ENCODE results near the gene ERCC1. TPM values are rescaled to one million over a fixed set of nuclear protein-coding genes. Genes with fewer than 3 reads are reported as not detected.
A peak's percentile ranks its signal among the peaks of the same experiment; 100 is the strongest.
"Not testable (repeated sequence)": the region's sequence is repeated elsewhere in the genome, so short reads cannot be mapped to it uniquely, and the experiment has no call there.

ERCC1 gene
- total RNA-seq, 3 donors from 2014 or later: 89.9 to 96.7 (median 91.2) TPM

DNA sequence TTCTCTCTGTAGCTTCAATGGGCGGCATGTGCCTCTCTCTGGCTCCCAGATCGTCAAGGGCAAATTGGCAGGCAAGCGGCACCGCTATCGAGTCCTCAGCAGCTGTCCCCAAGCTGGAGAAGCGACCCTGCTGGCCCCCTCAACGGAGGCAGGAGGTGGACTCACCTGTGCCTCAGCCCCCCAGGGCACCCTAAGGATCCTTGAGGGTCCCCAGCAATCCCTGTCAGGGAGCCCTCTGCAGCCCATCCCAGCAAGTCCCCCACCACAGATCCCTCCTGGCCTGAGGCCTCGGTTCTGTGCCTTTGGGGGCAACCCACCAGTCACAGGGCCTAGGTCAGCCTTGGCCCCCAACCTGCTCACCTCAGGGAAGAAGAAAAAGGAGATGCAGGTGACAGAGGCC is 15.6 kb downstream of the ERCC1 start:
- H3K9me3 ChIP-seq: no peaks in the 10 kb centered on the region
- no peak overlapping the region for H3K27ac ChIP-seq
- H3K36me3 ChIP-seq: no peaks in the 10 kb centered on the region
- peaks cover 0 to 16% of the 10 kb centered on the region in 2 donors for H3K4me1 ChIP-seq
- no peak for DNase-seq (ENCODE audit: low spot score in 2 of 2)
- no peak overlapping the region for H3K4me3 ChIP-seq
- TF ChIP-seq POLR2A (IDR thresholded peaks at IDR 0.05): no peak
- H3K27me3 ChIP-seq: no peaks in the 10 kb centered on the region
- intact Hi-C loops (cut with DNase I; ENCODE audit: low total_unique reads): no loop called here

DNA sequence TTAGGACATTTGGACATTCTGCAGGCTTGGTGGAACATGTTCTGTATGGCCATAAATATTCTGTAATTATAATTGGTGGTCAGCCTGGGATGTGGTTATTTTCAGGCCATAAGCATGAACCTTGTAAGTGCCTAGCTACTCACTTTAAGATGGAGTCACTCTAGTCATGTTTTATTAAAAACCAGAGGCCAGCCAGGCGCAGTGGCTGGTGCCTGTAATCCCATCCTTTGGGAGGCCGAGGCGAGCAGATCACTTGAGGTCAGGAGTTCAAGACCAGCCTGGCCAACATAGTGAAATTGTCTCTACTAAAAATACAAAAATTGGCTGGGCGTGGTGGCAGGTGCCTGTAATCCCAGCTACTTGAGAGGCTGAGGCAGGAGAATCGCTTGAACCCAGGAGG is 16.1 kb downstream of the ERCC1 start:
- not testable (repeated sequence) for H3K4me3 ChIP-seq; H3K27ac ChIP-seq; H3K36me3 ChIP-seq; H3K9me3 ChIP-seq; DNase-seq (ENCODE audit: low spot score in 2 of 2); H3K27me3 ChIP-seq
- H3K4me1 ChIP-seq: peaks cover 2 to 16% of the 10 kb centered on the region in 2 donors
- intact Hi-C loops (cut with DNase I; ENCODE audit: low total_unique reads): loop anchor here (2.0 kb wide), 1 partner anchor 15 kb away; the partner anchor contains the start of gene ERCC1

DNA sequence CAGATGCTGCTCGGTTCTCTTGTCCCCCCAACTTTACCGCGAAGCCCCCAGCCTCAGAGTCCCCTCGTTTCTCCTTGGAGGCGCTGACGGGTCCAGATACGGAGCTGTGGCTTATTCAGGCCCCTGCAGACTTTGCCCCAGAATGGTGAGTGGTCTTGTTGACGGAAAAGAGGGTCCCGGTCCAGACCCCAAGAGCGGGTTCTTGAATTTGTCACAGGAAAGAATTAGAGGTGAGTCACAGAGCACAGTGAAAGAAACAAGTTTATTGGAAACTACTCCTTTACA is 16.7 kb downstream of the ERCC1 start:
- no peaks in the 10 kb centered on the region for H3K27me3 ChIP-seq
- no peaks in the 10 kb centered on the region for H3K9me3 ChIP-seq
- peaks cover 4 to 16% of the 10 kb centered on the region in 2 donors for H3K4me1 ChIP-seq
- intact Hi-C loops (cut with DNase I; ENCODE audit: low total_unique reads): loop anchor here (2.0 kb wide), 1 partner anchor 16 kb away; the partner anchor contains the start of gene ERCC1
- H3K27ac ChIP-seq: peak overlapping the region in 1 of 2 donors; percentile 97
- no peak for DNase-seq (ENCODE audit: low spot score in 2 of 2)
- TF ChIP-seq POLR2A (IDR thresholded peaks at IDR 0.05) (no peak), POLR2AphosphoS5 (IDR thresholded peaks at IDR 0.05) (no peak)
- TF ChIP-seq, protein P1, sequence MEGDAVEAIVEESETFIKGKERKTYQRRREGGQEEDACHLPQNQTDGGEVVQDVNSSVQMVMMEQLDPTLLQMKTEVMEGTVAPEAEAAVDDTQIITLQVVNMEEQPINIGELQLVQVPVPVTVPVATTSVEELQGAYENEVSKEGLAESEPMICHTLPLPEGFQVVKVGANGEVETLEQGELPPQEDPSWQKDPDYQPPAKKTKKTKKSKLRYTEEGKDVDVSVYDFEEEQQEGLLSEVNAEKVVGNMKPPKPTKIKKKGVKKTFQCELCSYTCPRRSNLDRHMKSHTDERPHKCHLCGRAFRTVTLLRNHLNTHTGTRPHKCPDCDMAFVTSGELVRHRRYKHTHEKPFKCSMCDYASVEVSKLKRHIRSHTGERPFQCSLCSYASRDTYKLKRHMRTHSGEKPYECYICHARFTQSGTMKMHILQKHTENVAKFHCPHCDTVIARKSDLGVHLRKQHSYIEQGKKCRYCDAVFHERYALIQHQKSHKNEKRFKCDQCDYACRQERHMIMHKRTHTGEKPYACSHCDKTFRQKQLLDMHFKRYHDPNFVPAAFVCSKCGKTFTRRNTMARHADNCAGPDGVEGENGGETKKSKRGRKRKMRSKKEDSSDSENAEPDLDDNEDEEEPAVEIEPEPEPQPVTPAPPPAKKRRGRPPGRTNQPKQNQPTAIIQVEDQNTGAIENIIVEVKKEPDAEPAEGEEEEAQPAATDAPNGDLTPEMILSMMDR (IDR thresholded peaks at IDR 0.05): no peak
- no peaks in the 10 kb centered on the region for H3K36me3 ChIP-seq
- peak overlapping the region; percentile 61 to 80 (median 66) for H3K4me3 ChIP-seq

DNA sequence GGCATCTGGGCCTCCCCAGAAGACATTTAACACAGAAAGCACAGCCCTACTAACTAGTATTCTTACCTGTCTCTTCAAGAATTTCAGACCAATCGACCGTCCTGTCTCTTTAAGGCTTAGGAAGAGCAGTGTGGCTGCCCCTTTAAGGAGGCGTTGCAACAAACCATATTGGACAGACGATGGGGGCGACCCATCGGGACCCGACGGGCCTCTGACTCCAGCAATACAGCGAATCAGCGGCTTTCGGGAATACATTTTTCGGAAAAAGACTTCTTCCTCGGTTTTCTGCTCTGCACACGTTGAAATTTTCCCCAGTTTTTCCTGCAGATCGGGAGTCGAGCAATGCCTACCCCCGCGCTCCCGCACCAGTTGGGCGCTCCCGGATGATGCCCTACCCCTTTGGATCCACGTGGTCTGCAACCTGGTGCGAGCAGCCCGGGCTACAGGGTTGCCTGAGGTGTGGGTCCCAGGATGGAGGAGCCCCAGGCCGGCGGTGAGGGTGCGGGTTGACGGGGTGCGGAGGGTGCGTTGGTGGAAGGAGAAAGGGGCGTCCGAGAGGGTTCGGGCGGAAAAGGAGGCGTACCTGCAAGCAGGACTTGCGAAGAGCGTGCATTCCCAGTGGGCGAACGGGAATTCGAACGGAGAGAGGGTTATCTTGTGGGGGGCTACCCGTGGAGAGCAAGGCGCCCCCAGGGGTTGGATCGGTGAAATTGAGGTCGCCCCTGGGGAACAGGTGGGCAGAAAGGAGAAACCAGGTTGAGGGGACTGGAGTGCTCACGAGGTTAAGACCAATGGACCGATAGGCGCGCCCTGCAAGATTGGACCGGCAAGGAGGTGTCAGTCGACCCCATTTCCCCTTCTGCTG is 17.3 kb downstream of the ERCC1 start, which contains the start of gene POLR1G:
TSS of gene POLR1G (plus strand) at position 419 of the 865 bp plus-strand sequence. CDS start at position 472, 53 bp downstream.
- TF ChIP-seq POLR2AphosphoS5 (IDR thresholded peaks at IDR 0.05): peak; percentile 33 to 70 (median 69)
- TF ChIP-seq, protein P1 (IDR thresholded peaks at IDR 0.05): peak in 2 of 3 donors; percentile 26 to 29
- TF ChIP-seq POLR2A (IDR thresholded peaks at IDR 0.05): no peak
- DNase-seq (ENCODE audit: low spot score in 2 of 2): peak; percentile 75 to 76
- H3K36me3 ChIP-seq: no peaks in the 10 kb centered on the region
- peak within 1 kb of the TSS; percentile 61 to 80 (median 66) for H3K4me3 ChIP-seq
- intact Hi-C loops (cut with DNase I; ENCODE audit: low total_unique reads): loop anchor here (2.0 kb wide), 1 partner anchor 16 kb away; the partner anchor contains the start of gene ERCC1
- H3K27ac ChIP-seq: peak within 1 kb of the TSS; percentile 97 to 99
- H3K27me3 ChIP-seq: no peaks in the 10 kb centered on the region
- no peaks in the 10 kb centered on the region for H3K9me3 ChIP-seq
- peaks cover 4 to 16% of the 10 kb centered on the region in 2 donors for H3K4me1 ChIP-seq

DNA sequence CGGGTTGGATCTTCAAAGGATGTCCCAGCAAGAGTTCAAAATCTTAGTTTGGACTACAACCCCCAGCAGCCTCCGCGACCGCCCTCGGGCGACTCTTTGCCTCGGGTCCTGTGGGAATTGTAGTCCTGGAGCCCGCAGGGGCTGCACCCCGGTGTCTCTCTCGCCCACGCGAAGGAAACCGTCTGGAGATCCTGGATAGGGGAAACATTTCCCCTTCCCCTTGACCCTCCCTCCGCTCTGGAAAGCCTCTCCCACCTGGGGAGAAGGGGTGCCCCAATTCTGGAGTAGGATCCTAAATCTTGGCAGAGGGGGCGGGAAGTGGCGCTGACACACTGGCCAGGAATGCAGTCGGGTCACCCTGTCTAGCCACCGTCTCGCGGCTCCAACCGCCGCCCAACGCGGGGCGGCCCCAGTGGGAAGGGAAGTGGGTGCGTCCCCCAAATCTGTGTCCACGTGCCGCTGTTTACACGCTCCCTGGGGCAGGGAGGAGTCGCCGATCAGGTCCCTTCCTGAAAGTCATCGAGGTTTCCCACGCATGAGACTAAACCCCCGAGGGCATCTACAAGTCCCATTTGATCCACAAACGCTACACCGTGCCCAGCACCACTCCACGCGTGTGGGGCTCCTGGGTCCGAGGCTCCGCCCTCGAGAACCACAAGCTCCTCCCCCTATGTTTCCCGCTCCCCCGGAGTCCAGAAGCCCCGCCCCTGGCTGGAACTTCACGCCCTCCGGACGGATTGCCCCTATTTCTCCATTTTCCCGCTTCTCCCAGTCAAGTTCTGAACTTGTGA is 18.1 kb downstream of the ERCC1 start:
- Histone ChIP-seq H3K4me1 (peaks cover 4 to 16% of the 10 kb centered on the region in 2 donors), H3K27me3 (no peaks in the 10 kb centered on the region), H3K36me3 (no peaks in the 10 kb centered on the region), H3K4me3 (peak overlapping the region; percentile 61 to 80 (median 66)), H3K9me3 (no peaks in the 10 kb centered on the region), H3K27ac (peak overlapping the region; percentile 97 to 99)
- DNase-seq (ENCODE audit: low spot score in 2 of 2): peak; percentile 91 to 95
- TF ChIP-seq POLR2AphosphoS5 (IDR thresholded peaks at IDR 0.05) (peak; percentile 65 to 88 (median 76)), POLR2A (IDR thresholded peaks at IDR 0.05) (no peak)
- TF ChIP-seq, protein P1 (IDR thresholded peaks at IDR 0.05): no peak
- intact Hi-C loops (cut with DNase I; ENCODE audit: low total_unique reads): loop anchor here (2.0 kb wide), 1 partner anchor 17 kb away; the partner anchor contains the start of gene ERCC1

Data from breast epithelium (tissue), 4 donors.